Astrocyte of the cerebellum (primary cell): ENCODE results near the gene POLL.

Source experiments
- DNase-seq: peaks from one replicate; pipeline ENCODE4 v3.0.0-alpha.2; 2011; ENCODE audit warnings: low read depth
- H3K4me3 ChIP-seq: 2 replicates; pipeline ENCODE4 v1.5.1; 2011; ENCODE audit warnings: mild to moderate bottlenecking, low read depth, low read length, moderate library complexity
- CTCF ChIP-seq: IDR thresholded peaks from 2 replicates; pipeline ENCODE4 v1.5.1; 2012; ENCODE audit warnings: low read length, low read depth, moderate library complexity, mild to moderate bottlenecking; ENCODE audit errors: missing control alignments
- in situ Hi-C: cut with HindIII; loops from 2 replicates; pipeline ENCODE4 v1.10.0; 2017; ENCODE audit warnings: low sequenced_read_pairs

Gene POLL

GRCh38 chr10:101578803-101579515 lies 9.1 kb downstream of the POLL start:
- no peak for DNase-seq
- in situ Hi-C loops: no loop called here
- H3K4me3 ChIP-seq: no peak overlapping the region
- no peak for TF ChIP-seq CTCF

- TF ChIP-seq CTCF: no peak
- in situ Hi-C loops: no loop called here
- no peak overlapping the region for H3K4me3 ChIP-seq
These were observed 9.9 kb downstream of the POLL start for GRCh38 chr10:101578192-101578591.

GRCh38 chr10:101577121-101577871 lies 10.8 kb downstream of the POLL start:
- DNase-seq: no peak
- in situ Hi-C loops: no loop called here
- H3K4me3 ChIP-seq: no peak overlapping the region
- no peak for TF ChIP-seq CTCF

More at GRCh38 chr10:101578192-101578591, 9.9 kb downstream of the POLL start:
- no peak for DNase-seq

- in situ Hi-C loops: no loop called here
- H3K4me3 ChIP-seq: no peak overlapping the region
- TF ChIP-seq CTCF: no peak
- DNase-seq: no peak
These were observed 11.7 kb downstream of the POLL start for GRCh38 chr10:101576211-101576863.

- no peak overlapping the region for H3K4me3 ChIP-seq
- in situ Hi-C loops: no loop called here
- no peak for DNase-seq
- TF ChIP-seq CTCF: no peak
These were observed 12.4 kb downstream of the POLL start for GRCh38 chr10:101575580-101576210.

GRCh38 chr10:101575091-101575490 lies 13.0 kb downstream of the POLL start:
- TF ChIP-seq CTCF: no peak
- in situ Hi-C loops: no loop called here
- no peak for DNase-seq
- no peak overlapping the region for H3K4me3 ChIP-seq
